DND-41 (cell line): ENCODE results near the gene DLX2.

Experiments used
- CTCF ChIP-seq: IDR thresholded peaks from 2 replicates; pipeline ENCODE4 v1.5.1; 2012; ENCODE audit warnings: borderline replicate concordance, low read length, moderate library complexity, mild to moderate bottlenecking; ENCODE audit not compliant: poor library complexity, severe bottlenecking; ENCODE audit errors: extremely low read depth
- EZH2 ChIP-seq: IDR thresholded peaks from 3 replicates; pipeline ENCODE4 v1.6.1; 2012; ENCODE audit warnings: borderline replicate concordance, low read depth, mild to moderate bottlenecking, moderate library complexity, low read length, inconsistent platforms; ENCODE audit not compliant: severe bottlenecking

GRCh38 chr2:172147944-172148650, 45.4 kb upstream of the DLX2 start:
- no peak for TF ChIP-seq CTCF
- no peak for TF ChIP-seq EZH2
